ENCODE data around the gene OR52A1. TPM values are rescaled to one million over a fixed set of nuclear protein-coding genes. Genes with fewer than 3 reads are reported as not detected.

OR52A1 gene
- total and polyA plus RNA-seq, 2 of the 8 experiments (the other 6 are each of a cell fraction or from before 2014, with no cell fraction given) = 5.9 to 12.2 TPM

DNA sequence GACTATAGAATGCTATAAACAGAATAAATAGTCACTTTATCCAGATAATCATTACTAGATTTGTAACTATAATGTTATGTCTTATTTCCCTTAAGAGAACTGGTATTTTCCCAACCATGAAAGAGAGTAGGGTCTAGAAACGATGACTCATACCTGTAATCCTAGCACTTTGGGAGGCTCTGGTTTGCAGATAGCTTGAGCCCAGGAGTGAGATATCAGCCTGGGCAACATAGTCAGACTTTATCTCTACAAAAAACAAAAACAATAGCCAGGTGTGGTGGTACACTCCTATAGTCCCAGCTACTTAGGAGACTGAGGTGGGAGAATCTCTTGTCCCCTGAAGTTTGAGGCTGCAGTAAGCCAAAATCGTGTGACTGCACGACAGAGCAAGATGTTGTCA is 47.3 kb downstream of the OR52A1 start:
- H4K5ac ChIP-seq (ENCODE audit: insufficient read length, low read depth, low read length) = no peak overlapping the region
- no peaks in the 10 kb centered on the region for H3K36me3 ChIP-seq (ENCODE audit: control insufficient read depth in 2 of 4, insufficient read depth in 4 of 4, low read length in 3 of 4)
- no peak for FAIRE-seq
- H3K23me2 ChIP-seq (ENCODE audit: low read depth, low read length) = no peaks in the 10 kb centered on the region; the same call in 1 of the 2 replicates
- no peak overlapping the region for H4K8ac ChIP-seq (ENCODE audit: extremely low read depth, insufficient read depth, low read length)
- no peak overlapping the region for H3K4me2 ChIP-seq (ENCODE audit: insufficient read depth in 1 of 2, low read depth in 2 of 2, low read length in 2 of 2)
- DNase-seq (ENCODE audit: low read depth in 1 of 2, low spot score in 2 of 2) = no peak
- no peak overlapping the region for H3K4ac ChIP-seq (replicated peaks; ENCODE audit: insufficient read length, low read depth, low read length)
- H3K27me3 ChIP-seq (replicated peaks in 1 of 4; ENCODE audit: control insufficient read depth in 3 of 4, extremely low read depth in 1 of 4, insufficient read depth in 3 of 4, low read length in 3 of 4) = no peaks in the 10 kb centered on the region
- H3K4me1 ChIP-seq (replicated peaks in 1 of 4; ENCODE audit: control insufficient read depth in 3 of 4, insufficient read depth in 4 of 4, low read length in 3 of 4) = no peaks in the 10 kb centered on the region
- no peak overlapping the region for H3K56ac ChIP-seq (replicated peaks; ENCODE audit: insufficient read length, low read depth, low read length)
- H3K18ac ChIP-seq (ENCODE audit: extremely low read depth, low read length) = no peak overlapping the region
- no peak overlapping the region for H2AK5ac ChIP-seq (ENCODE audit: low read depth, low read length)
- no peaks in the 10 kb centered on the region for H3K9me3 ChIP-seq (ENCODE audit: insufficient read depth in 2 of 2, low read depth in 1 of 2, low read length in 1 of 2)
- no peak overlapping the region for H3K9ac ChIP-seq (replicated peaks in 1 of 4; ENCODE audit: extremely low read depth in 1 of 4, low read depth in 3 of 4, low read length in 3 of 4)
- H2BK12ac ChIP-seq (ENCODE audit: low read depth, low read length) = no peak overlapping the region
- no peak overlapping the region for H2BK120ac ChIP-seq (replicated peaks; ENCODE audit: low read depth, low read length)
- H3K79me2 ChIP-seq (ENCODE audit: control insufficient read depth in 1 of 2, insufficient read depth in 2 of 2, low read length in 2 of 2) = no peaks in the 10 kb centered on the region
- H4K20me1 ChIP-seq (replicated peaks in 1 of 2; ENCODE audit: control insufficient read depth in 1 of 2, insufficient read depth in 2 of 2, low read length in 2 of 2) = no peaks in the 10 kb centered on the region
- no peaks in the 10 kb centered on the region for H3K79me1 ChIP-seq (ENCODE audit: low read depth, low read length)
- CTCF ChIA-PET (ENCODE audit: partially characterized antibody) = interaction anchor here (0.6 kb wide), 1 partner anchor 15 kb away, joined by 4 read pairs; no protein-coding TSS in a partner anchor
- no peak overlapping the region for H3K14ac ChIP-seq (ENCODE audit: insufficient read length)
- no peak overlapping the region for H2BK20ac ChIP-seq (ENCODE audit: low read length)
- no peak overlapping the region for H3K4me3 ChIP-seq (ENCODE audit: extremely low read depth in 1 of 4, insufficient read depth in 2 of 4, low read depth in 3 of 4, low read length in 4 of 4)
- H2AFZ ChIP-seq (ENCODE audit: low read length) = peak overlapping the region; percentile 90
- H3K27ac ChIP-seq (ENCODE audit: low read depth, low read length) = no peak overlapping the region
- POLR2A ChIA-PET (ENCODE audit: partially characterized antibody) = no interaction called here
- H3K23ac ChIP-seq (ENCODE audit: insufficient read length) = no peak overlapping the region
- WGBS, 2 experiments (ENCODE audit: extremely low coverage in 1 of 2, insufficient coverage in 1 of 2, insufficient read length in 1 of 2, insufficient replicate concordance in 2 of 2, low coverage in 1 of 2, low lambda C conversion rate in 2 of 2, missing lambda C conversion rate in 1 of 2) = 80% methylated on average over 3 of the region's 3 CpGs; no CpG with 5 or more reads in 1 of the 2 experiments
- H4K91ac ChIP-seq (replicated peaks; ENCODE audit: insufficient read length, low read length) = no peak overlapping the region
- no peak overlapping the region for H2BK5ac ChIP-seq (ENCODE audit: low read depth, low read length)
- H2BK15ac ChIP-seq (ENCODE audit: low read length) = no peak overlapping the region
- TF ChIP-seq JUN (IDR thresholded peaks at IDR 0.05; ENCODE audit: low read depth, low read length) (no peak), RFX5 (IDR thresholded peaks at IDR 0.05; ENCODE audit: borderline replicate concordance, low read depth, low read length) (no peak), SIRT6 (IDR thresholded peaks at IDR 0.05; ENCODE audit: low read length) (no peak), GTF2F1 (IDR thresholded peaks at IDR 0.05; ENCODE audit: borderline replicate concordance, low read depth, low read length) (no peak), CREB1 (IDR thresholded peaks at IDR 0.05) (no peak), TAF7 (optimal IDR thresholded peaks at IDR 0.05; ENCODE audit: borderline replicate concordance, low read depth, low read length) (no peak), RNF2 (IDR thresholded peaks at IDR 0.05; ENCODE audit: borderline replicate concordance, low read depth, low read length, missing control alignments, poor library complexity, severe bottlenecking) (no peak), RXRA (IDR thresholded peaks at IDR 0.05; ENCODE audit: insufficient read depth, low read depth, low read length) (no peak), CEBPB (IDR thresholded peaks at IDR 0.05; ENCODE audit: low read depth, low read length) (no peak), RBBP5 (IDR thresholded peaks at IDR 0.05; ENCODE audit: borderline replicate concordance, low read depth, low read length) (no peak), NANOG (IDR thresholded peaks at IDR 0.05; ENCODE audit: insufficient read depth, low read depth, low read length, poor library complexity, severe bottlenecking) (no peak), SAP30 (IDR thresholded peaks at IDR 0.05; ENCODE audit: insufficient read depth, insufficient replicate concordance, low read length) (no peak), POLR2A (IDR thresholded peaks at IDR 0.05; ENCODE audit: control extremely low read depth in 1 of 2, low read depth in 2 of 2, low read length in 2 of 2) (no peak), SP1 (IDR thresholded peaks at IDR 0.05; ENCODE audit: low read depth, low read length) (no peak)
- TF ChIP-seq, protein P1, sequence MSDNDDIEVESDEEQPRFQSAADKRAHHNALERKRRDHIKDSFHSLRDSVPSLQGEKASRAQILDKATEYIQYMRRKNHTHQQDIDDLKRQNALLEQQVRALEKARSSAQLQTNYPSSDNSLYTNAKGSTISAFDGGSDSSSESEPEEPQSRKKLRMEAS (IDR thresholded peaks at IDR 0.05) = no peak
